Measurements from ENCODE around the gene ZNF829. TPM values are rescaled to one million over a fixed set of nuclear protein-coding genes. Genes with fewer than 3 reads are reported as not detected.

Gene ZNF829
- 1.4 and 1.9 TPM in 2 replicates for total RNA-seq

DNA sequence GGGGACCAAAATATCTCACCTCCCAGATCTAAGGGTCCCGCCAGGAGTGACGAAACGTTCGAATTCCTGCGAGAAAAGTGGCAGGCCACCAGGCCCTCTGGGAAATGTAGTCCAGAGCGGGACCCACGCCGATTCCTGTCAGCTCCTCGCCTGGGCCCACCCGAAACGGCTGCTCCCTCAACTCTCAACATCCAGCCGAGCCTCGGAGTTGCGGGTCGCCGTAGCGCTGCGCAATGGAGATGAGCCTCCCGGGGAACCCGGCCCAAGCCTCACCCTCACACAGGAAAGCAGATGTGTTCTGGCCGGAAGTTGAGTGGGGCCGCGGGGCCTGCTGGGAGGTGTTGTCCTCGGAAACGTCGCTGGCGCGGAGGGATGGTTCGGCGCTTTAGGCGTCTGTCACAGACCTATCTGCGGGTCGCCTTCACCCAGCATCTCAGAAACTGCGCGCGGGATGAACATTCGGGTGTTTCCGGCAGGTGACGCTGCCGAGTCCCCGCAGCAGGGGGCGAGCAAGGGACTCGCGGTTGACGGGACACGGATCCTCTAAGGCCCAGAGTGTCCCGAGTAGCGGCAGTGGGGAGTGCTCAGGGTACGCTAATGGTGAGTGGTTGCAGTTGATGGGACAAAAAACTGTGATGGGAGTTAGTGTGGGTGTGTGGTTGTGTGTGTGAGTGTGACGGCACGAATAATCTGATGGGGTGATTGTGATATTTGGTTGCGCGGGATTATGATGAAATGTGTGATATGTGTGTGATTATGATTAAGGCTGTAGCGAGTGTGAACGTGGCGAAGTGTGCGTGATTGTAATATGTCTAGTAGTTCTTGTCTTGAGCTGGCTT, at the start of gene ZNF829, which contains the start of gene ZNF568:
ZNF829 (minus strand) TSS at position 300 of the 839 bp plus-strand sequence. CDS start 1,124 bp downstream, outside the sequence.
ZNF568 (plus strand) TSS at position 341 of the 839 bp plus-strand sequence. CDS start 6,439 bp downstream, outside the sequence.

DNA sequence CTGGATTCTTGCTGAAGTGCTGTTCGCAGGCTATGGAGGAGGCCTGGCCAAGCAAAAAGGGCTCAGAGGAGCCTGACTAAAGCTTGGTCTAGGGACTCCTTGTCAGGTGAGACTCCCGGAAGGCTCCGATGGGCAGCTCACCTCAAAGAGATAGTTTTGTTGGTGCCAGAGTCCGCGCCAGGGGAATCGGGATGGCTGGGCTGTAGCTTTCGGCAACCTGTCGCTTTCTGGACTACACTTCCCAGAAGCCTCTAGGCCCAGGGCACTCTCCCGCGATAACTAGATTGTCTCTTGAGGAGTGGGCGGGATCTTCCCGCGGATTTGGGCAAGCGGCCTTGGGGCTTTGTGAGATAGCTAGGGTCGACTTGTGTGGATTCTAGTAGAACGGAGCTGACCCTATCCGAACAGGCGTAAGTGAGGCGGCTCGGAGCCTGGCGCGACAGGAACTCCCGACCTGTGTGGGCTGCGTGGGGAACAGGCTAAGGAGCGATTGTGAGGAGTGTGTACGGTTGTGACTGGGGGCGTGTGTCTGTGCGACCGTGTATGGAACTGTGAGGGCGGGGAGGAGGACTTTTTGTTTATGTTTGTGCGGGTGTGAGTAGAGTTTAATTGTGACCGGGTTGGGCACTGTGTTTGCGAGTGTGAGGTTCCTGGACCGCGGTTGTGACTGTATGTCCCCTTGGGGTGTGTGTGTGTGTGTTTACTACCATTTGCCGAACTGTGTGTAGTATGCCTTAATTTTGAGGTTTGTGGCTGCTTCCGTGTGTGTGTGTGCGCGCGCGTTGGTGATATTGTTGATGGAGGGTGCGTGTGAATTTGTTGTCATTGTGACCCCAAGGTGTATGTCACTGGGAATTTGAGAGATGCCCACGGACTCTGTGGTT, 65.3 kb downstream of the ZNF829 start, which contains the start of gene ZNF345:
ZNF345 (plus strand) TSS at position 318 of the 884 bp plus-strand sequence. CDS start 25,955 bp downstream, outside the sequence.

Other genes with a start within 250 kb of the ZNF829 start
- 2.5 and 4.6 TPM in 2 replicates for gene ZNF461, start 249.5 kb downstream of the ZNF829 start, total RNA-seq
- 3.7 and 4.4 TPM in 2 replicates for gene ZNF567, start 228.7 kb downstream of the ZNF829 start, total RNA-seq
- gene ZNF850, start 143.5 kb downstream of the ZNF829 start, total RNA-seq: 3.0 and 3.9 TPM in 2 replicates
- gene ZNF790, start 77.9 kb downstream of the ZNF829 start, total RNA-seq: 2.9 and 3.1 TPM in 2 replicates
- gene ZNF345, start 65.4 kb downstream of the ZNF829 start, total RNA-seq: 0.89 and 3.7 TPM in 2 replicates
- gene ZNF568, start within 50 bp of the ZNF829 start, total RNA-seq: 1.3 and 3.0 TPM in 2 replicates
- 2.1 and 2.8 TPM in 2 replicates for gene ZNF420, start 162.1 kb upstream of the ZNF829 start, total RNA-seq